Lung microvascular endothelial cell (primary cell): ENCODE results near the gene CLP1. TPM values are rescaled to one million over a fixed set of nuclear protein-coding genes. Genes with fewer than 3 reads are reported as not detected.
"Not testable (repeated sequence)": the region's sequence is repeated elsewhere in the genome, so short reads cannot be mapped to it uniquely, and the experiment has no call there.

ENCODE experiments used
- DNase-seq, 2 donors: peaks; one replicate each; pipeline versions ENCODE4 v3.0.0 to v3.0.0-alpha.2; 2010; ENCODE audit warnings: low read depth in 2 of 2
- total RNA-seq: library from RNA; depleted of rRNA; stranded (reverse); fragments of >200 nt; gene quantifications from 2 replicates; pipeline ENCODE4 v1.2.1, GENCODE V29; 2014

The CLP1 gene
- total RNA-seq, 1 donor from 2014 or later = 19.0 TPM

- DNase-seq = no peak
These were observed 17.3 kb upstream of the CLP1 start for GRCh38 chr11:57640068-57640800.

- peak; percentile 38 to 70 for DNase-seq
These were observed 16.4 kb upstream of the CLP1 start for GRCh38 chr11:57641011-57641807.

- DNase-seq = peak in 1 of 2 donors; percentile 30
These were observed 13.8 kb upstream of the CLP1 start for GRCh38 chr11:57643802-57644201.

- peak; percentile 73 to 85 for DNase-seq
These were observed 12.5 kb upstream of the CLP1 start for GRCh38 chr11:57644748-57645688.

- DNase-seq = no peak
These were observed 11.9 kb upstream of the CLP1 start for GRCh38 chr11:57645689-57646085.

GRCh38 chr11:57646194-57646798, 11.3 kb upstream of the CLP1 start:
- no peak for DNase-seq

GRCh38 chr11:57646799-57647303, 10.7 kb upstream of the CLP1 start:
- DNase-seq = no peak

- no peak for DNase-seq
These were observed 10.2 kb upstream of the CLP1 start for GRCh38 chr11:57647372-57647771.

GRCh38 chr11:57647960-57648800, 9.4 kb upstream of the CLP1 start:
- no peak for DNase-seq

- no peak for DNase-seq
These were observed 8.5 kb upstream of the CLP1 start for GRCh38 chr11:57648801-57649735.

GRCh38 chr11:57649826-57650738, 7.5 kb upstream of the CLP1 start, which contains the start of gene YPEL4:
TSS of gene YPEL4 (minus strand) at chr11:57649912. CDS start at chr11:57647107, 2,805 bp downstream.
- peak; percentile 71 to 72 for DNase-seq

- no peak for DNase-seq
These were observed 6.8 kb upstream of the CLP1 start for GRCh38 chr11:57650739-57651090.

GRCh38 chr11:57651408-57651807, 6.2 kb upstream of the CLP1 start:
- DNase-seq = no peak

- DNase-seq = not testable (repeated sequence)
These were observed 5.3 kb upstream of the CLP1 start for GRCh38 chr11:57652230-57652629.

GRCh38 chr11:57652662-57653061, 4.9 kb upstream of the CLP1 start:
- no peak for DNase-seq

- DNase-seq = no peak
These were observed 4.4 kb upstream of the CLP1 start for GRCh38 chr11:57653163-57653562.

- no peak for DNase-seq
These were observed 723 bp upstream of the CLP1 start for GRCh38 chr11:57656885-57657193.

GRCh38 chr11:57658023-57658361, 430 bp downstream of the CLP1 start:
- DNase-seq = no peak
